ENCODE measurements around the gene TMA7.

DNA sequence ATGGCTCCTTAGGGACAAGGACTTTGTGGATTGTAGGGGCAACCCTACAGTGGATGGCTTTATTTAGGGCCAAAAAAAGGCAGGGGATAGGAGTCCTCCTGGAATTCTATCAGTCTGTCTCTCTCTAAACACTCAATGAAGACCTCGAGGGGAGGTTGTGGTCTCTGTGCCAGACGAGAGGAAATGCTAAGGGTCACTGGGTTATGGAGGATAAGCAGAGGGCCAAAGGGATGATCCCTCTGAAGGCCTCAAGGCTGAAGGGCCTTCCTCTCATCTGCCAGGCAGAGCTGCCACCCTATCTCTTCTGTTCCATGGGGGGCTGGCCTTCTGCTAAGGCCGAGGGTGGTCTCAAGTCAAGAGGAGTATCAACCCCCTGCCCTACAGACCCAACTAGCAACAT is 37.1 kb upstream of the TMA7 start:
- TF ChIP-seq EP300 (conservative IDR thresholded peaks at IDR 0.05; ENCODE audit: poor library complexity, severe bottlenecking): no peak
- TF ChIP-seq, protein P1, sequence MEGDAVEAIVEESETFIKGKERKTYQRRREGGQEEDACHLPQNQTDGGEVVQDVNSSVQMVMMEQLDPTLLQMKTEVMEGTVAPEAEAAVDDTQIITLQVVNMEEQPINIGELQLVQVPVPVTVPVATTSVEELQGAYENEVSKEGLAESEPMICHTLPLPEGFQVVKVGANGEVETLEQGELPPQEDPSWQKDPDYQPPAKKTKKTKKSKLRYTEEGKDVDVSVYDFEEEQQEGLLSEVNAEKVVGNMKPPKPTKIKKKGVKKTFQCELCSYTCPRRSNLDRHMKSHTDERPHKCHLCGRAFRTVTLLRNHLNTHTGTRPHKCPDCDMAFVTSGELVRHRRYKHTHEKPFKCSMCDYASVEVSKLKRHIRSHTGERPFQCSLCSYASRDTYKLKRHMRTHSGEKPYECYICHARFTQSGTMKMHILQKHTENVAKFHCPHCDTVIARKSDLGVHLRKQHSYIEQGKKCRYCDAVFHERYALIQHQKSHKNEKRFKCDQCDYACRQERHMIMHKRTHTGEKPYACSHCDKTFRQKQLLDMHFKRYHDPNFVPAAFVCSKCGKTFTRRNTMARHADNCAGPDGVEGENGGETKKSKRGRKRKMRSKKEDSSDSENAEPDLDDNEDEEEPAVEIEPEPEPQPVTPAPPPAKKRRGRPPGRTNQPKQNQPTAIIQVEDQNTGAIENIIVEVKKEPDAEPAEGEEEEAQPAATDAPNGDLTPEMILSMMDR (IDR thresholded peaks at IDR 0.05; ENCODE audit: poor library complexity, severe bottlenecking): no peak
- TF ChIP-seq, protein P2, sequence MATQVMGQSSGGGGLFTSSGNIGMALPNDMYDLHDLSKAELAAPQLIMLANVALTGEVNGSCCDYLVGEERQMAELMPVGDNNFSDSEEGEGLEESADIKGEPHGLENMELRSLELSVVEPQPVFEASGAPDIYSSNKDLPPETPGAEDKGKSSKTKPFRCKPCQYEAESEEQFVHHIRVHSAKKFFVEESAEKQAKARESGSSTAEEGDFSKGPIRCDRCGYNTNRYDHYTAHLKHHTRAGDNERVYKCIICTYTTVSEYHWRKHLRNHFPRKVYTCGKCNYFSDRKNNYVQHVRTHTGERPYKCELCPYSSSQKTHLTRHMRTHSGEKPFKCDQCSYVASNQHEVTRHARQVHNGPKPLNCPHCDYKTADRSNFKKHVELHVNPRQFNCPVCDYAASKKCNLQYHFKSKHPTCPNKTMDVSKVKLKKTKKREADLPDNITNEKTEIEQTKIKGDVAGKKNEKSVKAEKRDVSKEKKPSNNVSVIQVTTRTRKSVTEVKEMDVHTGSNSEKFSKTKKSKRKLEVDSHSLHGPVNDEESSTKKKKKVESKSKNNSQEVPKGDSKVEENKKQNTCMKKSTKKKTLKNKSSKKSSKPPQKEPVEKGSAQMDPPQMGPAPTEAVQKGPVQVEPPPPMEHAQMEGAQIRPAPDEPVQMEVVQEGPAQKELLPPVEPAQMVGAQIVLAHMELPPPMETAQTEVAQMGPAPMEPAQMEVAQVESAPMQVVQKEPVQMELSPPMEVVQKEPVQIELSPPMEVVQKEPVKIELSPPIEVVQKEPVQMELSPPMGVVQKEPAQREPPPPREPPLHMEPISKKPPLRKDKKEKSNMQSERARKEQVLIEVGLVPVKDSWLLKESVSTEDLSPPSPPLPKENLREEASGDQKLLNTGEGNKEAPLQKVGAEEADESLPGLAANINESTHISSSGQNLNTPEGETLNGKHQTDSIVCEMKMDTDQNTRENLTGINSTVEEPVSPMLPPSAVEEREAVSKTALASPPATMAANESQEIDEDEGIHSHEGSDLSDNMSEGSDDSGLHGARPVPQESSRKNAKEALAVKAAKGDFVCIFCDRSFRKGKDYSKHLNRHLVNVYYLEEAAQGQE (IDR thresholded peaks at IDR 0.05; ENCODE audit: borderline replicate concordance): no peak
- TF ChIP-seq POLR2AphosphoS5 (IDR thresholded peaks at IDR 0.05): no peak

All from neural cell (in vitro differentiated cells).